ENCODE measurements around the gene SAMSN1.

DNA sequence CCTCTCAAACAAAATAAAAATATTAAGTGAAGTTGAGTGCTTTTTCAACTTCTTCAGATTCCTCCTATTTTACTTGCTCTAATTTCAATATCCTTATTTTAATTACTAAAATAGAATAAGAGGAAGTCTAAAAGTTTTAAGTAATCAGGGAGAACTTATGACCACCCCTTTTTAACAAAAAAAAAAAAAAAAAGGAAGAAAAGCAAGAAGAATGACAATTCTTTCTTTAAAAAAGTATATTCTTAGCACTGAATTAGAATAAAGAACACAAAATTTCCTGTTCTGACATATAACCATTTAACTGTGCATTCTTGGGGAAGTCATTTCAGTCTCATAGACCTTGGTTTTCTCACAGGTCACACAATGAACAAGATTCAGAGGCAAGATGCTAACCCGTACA is 46.8 kb downstream of the SAMSN1 start:
- TF ChIP-seq, protein P1, sequence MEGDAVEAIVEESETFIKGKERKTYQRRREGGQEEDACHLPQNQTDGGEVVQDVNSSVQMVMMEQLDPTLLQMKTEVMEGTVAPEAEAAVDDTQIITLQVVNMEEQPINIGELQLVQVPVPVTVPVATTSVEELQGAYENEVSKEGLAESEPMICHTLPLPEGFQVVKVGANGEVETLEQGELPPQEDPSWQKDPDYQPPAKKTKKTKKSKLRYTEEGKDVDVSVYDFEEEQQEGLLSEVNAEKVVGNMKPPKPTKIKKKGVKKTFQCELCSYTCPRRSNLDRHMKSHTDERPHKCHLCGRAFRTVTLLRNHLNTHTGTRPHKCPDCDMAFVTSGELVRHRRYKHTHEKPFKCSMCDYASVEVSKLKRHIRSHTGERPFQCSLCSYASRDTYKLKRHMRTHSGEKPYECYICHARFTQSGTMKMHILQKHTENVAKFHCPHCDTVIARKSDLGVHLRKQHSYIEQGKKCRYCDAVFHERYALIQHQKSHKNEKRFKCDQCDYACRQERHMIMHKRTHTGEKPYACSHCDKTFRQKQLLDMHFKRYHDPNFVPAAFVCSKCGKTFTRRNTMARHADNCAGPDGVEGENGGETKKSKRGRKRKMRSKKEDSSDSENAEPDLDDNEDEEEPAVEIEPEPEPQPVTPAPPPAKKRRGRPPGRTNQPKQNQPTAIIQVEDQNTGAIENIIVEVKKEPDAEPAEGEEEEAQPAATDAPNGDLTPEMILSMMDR (IDR thresholded peaks at IDR 0.05) = no peak
- no peak for TF ChIP-seq POLR2A (IDR thresholded peaks at IDR 0.05; ENCODE audit: low read depth)
- no peak for TF ChIP-seq POLR2AphosphoS5 (IDR thresholded peaks at IDR 0.05)
